Measurements from ENCODE around the gene NSD1.

NSD1 gene

GRCh38 chr5:177130211-177131018 lies 3.2 kb upstream of the NSD1 start:
- peak; percentile 37; the same call in 1 of the 2 replicates for TF ChIP-seq TEAD4 (IDR thresholded peaks at IDR 0.05)
- no peak for TF ChIP-seq CREB1 (IDR thresholded peaks at IDR 0.05; ENCODE audit: low read depth)
- TF ChIP-seq FOXM1 (IDR thresholded peaks at IDR 0.05; ENCODE audit: borderline replicate concordance, low read depth): no peak

GRCh38 chr5:177131019-177131320 lies 2.6 kb upstream of the NSD1 start:
- no peak for TF ChIP-seq YY1 (IDR thresholded peaks at IDR 0.05; ENCODE audit: low read depth)
- TF ChIP-seq FOXM1 (IDR thresholded peaks at IDR 0.05; ENCODE audit: borderline replicate concordance, low read depth): no peak
- no peak for TF ChIP-seq TEAD4 (IDR thresholded peaks at IDR 0.05)
- no peak for TF ChIP-seq USF1 (IDR thresholded peaks at IDR 0.05)
- no peak for TF ChIP-seq EP300 (IDR thresholded peaks at IDR 0.05; ENCODE audit: borderline replicate concordance)
- no peak for TF ChIP-seq CREB1 (IDR thresholded peaks at IDR 0.05; ENCODE audit: low read depth)
- no peak for TF ChIP-seq REST (IDR thresholded peaks at IDR 0.05; ENCODE audit: low read depth)
- no peak for TF ChIP-seq TCF12 (IDR thresholded peaks at IDR 0.05; ENCODE audit: low read depth)
- no peak for TF ChIP-seq NFIC (IDR thresholded peaks at IDR 0.05)
- TF ChIP-seq RAD21 (IDR thresholded peaks at IDR 0.05; ENCODE audit: low read depth): no peak

GRCh38 chr5:177131352-177132135 lies 2.0 kb upstream of the NSD1 start:
- peak; percentile 87 for TF ChIP-seq USF1 (IDR thresholded peaks at IDR 0.05)
- TF ChIP-seq REST (IDR thresholded peaks at IDR 0.05; ENCODE audit: low read depth): no peak

- TF ChIP-seq TEAD4 (IDR thresholded peaks at IDR 0.05): no peak
- no peak for TF ChIP-seq RAD21 (IDR thresholded peaks at IDR 0.05; ENCODE audit: low read depth)
- no peak for TF ChIP-seq EP300 (IDR thresholded peaks at IDR 0.05; ENCODE audit: borderline replicate concordance)
- no peak for TF ChIP-seq CREB1 (IDR thresholded peaks at IDR 0.05; ENCODE audit: low read depth)
- no peak for TF ChIP-seq USF1 (IDR thresholded peaks at IDR 0.05)
- peak; percentile 57; the same call in 1 of the 2 replicates for TF ChIP-seq YY1 (IDR thresholded peaks at IDR 0.05; ENCODE audit: low read depth)
- TF ChIP-seq FOXM1 (IDR thresholded peaks at IDR 0.05; ENCODE audit: borderline replicate concordance, low read depth): no peak
- no peak for TF ChIP-seq EGR1 (IDR thresholded peaks at IDR 0.05)
- TF ChIP-seq TAF1 (IDR thresholded peaks at IDR 0.05; ENCODE audit: low read depth): no peak
Observed at GRCh38 chr5:177132136-177133095, 1.2 kb upstream of the NSD1 start.

- TF ChIP-seq MAX (IDR thresholded peaks at IDR 0.05): no peak; the same call in 1 of the 2 replicates
- TF ChIP-seq TEAD4 (IDR thresholded peaks at IDR 0.05): no peak
- no peak for TF ChIP-seq CREB1 (IDR thresholded peaks at IDR 0.05; ENCODE audit: low read depth)
- no peak for TF ChIP-seq REST (IDR thresholded peaks at IDR 0.05; ENCODE audit: low read depth)
- TF ChIP-seq USF1 (IDR thresholded peaks at IDR 0.05): no peak
- no peak for TF ChIP-seq FOXM1 (IDR thresholded peaks at IDR 0.05; ENCODE audit: borderline replicate concordance, low read depth)
- TF ChIP-seq YY1 (IDR thresholded peaks at IDR 0.05; ENCODE audit: low read depth): peak; percentile 84
- TF ChIP-seq TAF1 (IDR thresholded peaks at IDR 0.05; ENCODE audit: low read depth): peak; percentile 51; the same call in 1 of the 2 replicates
- 0 out of 2 replicates have a peak, but pooled peaks have one; percentile 43 for TF ChIP-seq ZBTB7A (IDR thresholded peaks at IDR 0.05; ENCODE audit: low read depth)
- TF ChIP-seq EP300 (IDR thresholded peaks at IDR 0.05; ENCODE audit: borderline replicate concordance): no peak
- no peak for TF ChIP-seq RAD21 (IDR thresholded peaks at IDR 0.05; ENCODE audit: low read depth)
- TF ChIP-seq NFIC (IDR thresholded peaks at IDR 0.05): no peak
- no peak for TF ChIP-seq EGR1 (IDR thresholded peaks at IDR 0.05)
- TF ChIP-seq CEBPB (IDR thresholded peaks at IDR 0.05): no peak
- TF ChIP-seq TCF12 (IDR thresholded peaks at IDR 0.05; ENCODE audit: low read depth): no peak
Observed at GRCh38 chr5:177133853-177134696, 502 bp downstream of the NSD1 start.
